GM12872 (cell line): ENCODE measurements around the gene STOML1.

Experiments used
- CTCF ChIP-seq: IDR thresholded peaks from 3 replicates; pipeline ENCODE4 v1.5.1; 2011; ENCODE audit warnings: low read depth, mild to moderate bottlenecking, low read length, moderate library complexity; ENCODE audit not compliant: insufficient read depth

Gene STOML1

GRCh38 chr15:73991726-73992593 lies at the start of gene STOML1:
Gene STOML1, minus strand, starts transcription at chr15:73992295. Its CDS starts 72 bp downstream, at chr15:73992223.
- TF ChIP-seq CTCF: peak; percentile 84

GRCh38 chr15:74041311-74041756 lies 49.2 kb upstream of the STOML1 start:
- TF ChIP-seq CTCF: no peak

GRCh38 chr15:74040109-74040850 lies 48.2 kb upstream of the STOML1 start:
- no peak for TF ChIP-seq CTCF

- no peak for TF ChIP-seq CTCF
These were observed 47.5 kb upstream of the STOML1 start for GRCh38 chr15:74039656-74040010.

- TF ChIP-seq CTCF: no peak
These were observed 46.9 kb upstream of the STOML1 start for GRCh38 chr15:74038707-74039655.

GRCh38 chr15:74037171-74038117 lies 45.3 kb upstream of the STOML1 start:
- no peak for TF ChIP-seq CTCF
